ENCODE results near the gene SPIN1.

Gene SPIN1

DNA sequence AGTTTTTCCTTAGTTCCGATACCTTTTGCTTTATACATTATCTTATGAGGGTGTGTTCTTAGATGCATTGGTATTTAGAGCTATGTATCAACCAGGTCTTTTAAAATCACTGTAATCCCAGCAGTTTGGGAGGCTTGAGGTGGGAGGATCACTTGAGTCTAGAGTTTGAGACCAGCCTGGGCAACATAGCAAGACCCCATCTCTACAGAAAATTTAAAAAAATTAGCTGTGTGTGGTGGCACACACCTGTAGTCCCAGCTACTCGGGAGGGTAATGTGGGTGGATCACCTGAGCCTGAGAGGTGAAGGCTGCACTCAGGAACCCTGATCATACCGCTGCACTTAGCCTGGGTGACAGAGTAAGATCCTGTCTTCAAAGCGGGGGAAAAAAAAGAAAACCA is 15.1 kb downstream of the SPIN1 start:
- Mint-ChIP-seq H3K4me1 (ENCODE audit: low read depth) (peaks cover 5% of the 10 kb centered on the region), H3K4me3 (no peak overlapping the region), H3K36me3 (ENCODE audit: low read depth) (peaks cover 8% of the 10 kb centered on the region), H3K9me3 (peaks cover 6% of the 10 kb centered on the region), H3K27ac (no peak overlapping the region), H3K27me3 (no peaks in the 10 kb centered on the region)

DNA sequence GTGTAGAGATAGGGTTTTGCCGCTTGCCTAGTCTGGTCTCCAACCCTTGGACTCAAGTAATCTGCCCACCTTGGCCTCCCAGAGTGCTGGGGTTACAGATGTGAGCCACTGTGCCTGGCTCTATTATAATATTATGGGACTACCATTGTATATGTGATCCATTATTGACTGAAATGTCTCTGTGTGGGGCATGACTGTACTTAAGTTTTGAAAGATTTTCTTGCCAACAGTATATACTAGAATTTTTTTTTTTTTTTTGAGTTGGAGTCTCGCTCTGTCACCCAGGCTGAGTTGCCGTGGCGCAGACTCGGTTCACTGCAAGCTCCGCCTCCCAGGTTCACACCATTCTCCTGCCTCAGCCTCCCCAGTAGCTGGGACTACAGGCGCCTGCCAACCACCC is 17.8 kb downstream of the SPIN1 start:
- peaks cover 14% of the 10 kb centered on the region for H3K9me3 Mint-ChIP-seq
- peaks cover 8% of the 10 kb centered on the region for H3K4me1 Mint-ChIP-seq (ENCODE audit: low read depth)

DNA sequence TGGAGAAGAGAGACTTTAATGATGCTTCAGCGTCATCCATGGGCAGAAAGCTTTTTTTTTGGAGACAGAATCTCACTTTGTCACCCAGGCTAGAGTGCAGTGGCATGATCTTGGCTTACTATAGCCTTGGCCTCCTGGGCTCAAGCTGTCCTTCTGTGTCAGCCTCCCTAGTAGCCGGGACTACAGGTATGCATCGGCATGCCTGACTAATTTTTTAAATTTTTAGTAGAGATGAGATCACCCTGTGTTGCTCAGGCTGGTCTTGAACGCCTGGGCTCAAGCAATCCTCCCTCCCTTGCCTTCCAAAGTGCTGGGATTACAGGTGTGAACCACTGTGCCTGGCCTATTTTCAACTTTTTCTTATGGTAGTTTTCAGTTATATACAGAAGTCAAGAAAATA is 23.2 kb downstream of the SPIN1 start:
- H3K9me3 Mint-ChIP-seq = peaks cover 17% of the 10 kb centered on the region
- H3K27me3 Mint-ChIP-seq = no peaks in the 10 kb centered on the region

More for the DNA sequence above, 17.8 kb downstream of the SPIN1 start:
- Mint-ChIP-seq H3K4me3 (no peak overlapping the region), H3K27me3 (no peaks in the 10 kb centered on the region), H3K36me3 (ENCODE audit: low read depth) (peaks cover 20% of the 10 kb centered on the region), H3K27ac (no peak overlapping the region)

DNA sequence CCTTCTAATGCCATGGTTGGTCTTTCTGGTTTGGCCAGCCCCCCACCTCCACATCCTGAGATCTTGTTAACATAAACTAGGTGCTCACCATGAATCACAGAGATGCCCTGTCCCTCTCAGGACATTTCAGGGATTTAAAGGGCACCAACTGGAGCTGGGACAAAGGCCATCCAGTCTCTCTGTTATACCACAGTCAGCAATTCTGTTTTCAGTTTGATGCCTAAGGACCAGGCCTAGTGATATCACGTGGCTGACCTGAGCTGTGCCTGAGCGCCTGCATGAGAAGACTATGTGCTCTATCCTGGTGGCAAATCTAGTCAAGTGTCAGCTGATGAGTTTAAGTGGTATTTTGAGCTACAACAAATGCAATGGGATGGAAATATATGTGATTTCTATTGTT is 26.1 kb downstream of the SPIN1 start:
- H3K9me3 Mint-ChIP-seq = peaks cover 32% of the 10 kb centered on the region
- peaks cover 65% of the 10 kb centered on the region for H3K36me3 Mint-ChIP-seq (ENCODE audit: low read depth)
- no peak overlapping the region for H3K27ac Mint-ChIP-seq
- H3K4me3 Mint-ChIP-seq = no peak overlapping the region
- H3K4me1 Mint-ChIP-seq (ENCODE audit: low read depth) = peaks cover 25% of the 10 kb centered on the region
- no peaks in the 10 kb centered on the region for H3K27me3 Mint-ChIP-seq

More for the DNA sequence above, 23.2 kb downstream of the SPIN1 start:
- peaks cover 45% of the 10 kb centered on the region for H3K36me3 Mint-ChIP-seq (ENCODE audit: low read depth)
- H3K27ac Mint-ChIP-seq = no peak overlapping the region
- H3K4me3 Mint-ChIP-seq = no peak overlapping the region
- H3K4me1 Mint-ChIP-seq (ENCODE audit: low read depth) = peaks cover 8% of the 10 kb centered on the region

DNA sequence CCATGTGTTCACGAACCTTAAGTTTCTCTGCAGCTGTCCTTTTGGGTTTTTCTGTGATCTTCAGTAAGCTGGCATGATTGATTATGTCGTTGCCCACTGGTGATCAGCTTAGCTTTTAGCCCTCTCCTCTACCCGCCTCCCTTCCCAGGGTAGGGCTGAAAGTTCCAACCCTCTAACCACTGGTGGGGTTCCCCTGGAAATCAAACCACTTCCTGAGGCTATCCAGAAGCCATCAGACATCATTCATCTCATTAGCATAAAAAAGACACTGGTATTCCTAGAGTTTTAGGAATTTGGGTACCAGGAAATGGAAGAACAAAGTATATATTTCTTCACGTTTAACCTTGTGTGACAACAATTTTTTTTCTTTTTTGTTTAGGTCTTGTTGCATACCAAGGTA is 29.8 kb downstream of the SPIN1 start:
- Mint-ChIP-seq H3K27me3 (no peaks in the 10 kb centered on the region), H3K4me3 (no peak overlapping the region), H3K4me1 (ENCODE audit: low read depth) (peaks cover 18% of the 10 kb centered on the region), H3K27ac (no peak overlapping the region), H3K9me3 (peaks cover 31% of the 10 kb centered on the region), H3K36me3 (ENCODE audit: low read depth) (peaks cover 74% of the 10 kb centered on the region)

DNA sequence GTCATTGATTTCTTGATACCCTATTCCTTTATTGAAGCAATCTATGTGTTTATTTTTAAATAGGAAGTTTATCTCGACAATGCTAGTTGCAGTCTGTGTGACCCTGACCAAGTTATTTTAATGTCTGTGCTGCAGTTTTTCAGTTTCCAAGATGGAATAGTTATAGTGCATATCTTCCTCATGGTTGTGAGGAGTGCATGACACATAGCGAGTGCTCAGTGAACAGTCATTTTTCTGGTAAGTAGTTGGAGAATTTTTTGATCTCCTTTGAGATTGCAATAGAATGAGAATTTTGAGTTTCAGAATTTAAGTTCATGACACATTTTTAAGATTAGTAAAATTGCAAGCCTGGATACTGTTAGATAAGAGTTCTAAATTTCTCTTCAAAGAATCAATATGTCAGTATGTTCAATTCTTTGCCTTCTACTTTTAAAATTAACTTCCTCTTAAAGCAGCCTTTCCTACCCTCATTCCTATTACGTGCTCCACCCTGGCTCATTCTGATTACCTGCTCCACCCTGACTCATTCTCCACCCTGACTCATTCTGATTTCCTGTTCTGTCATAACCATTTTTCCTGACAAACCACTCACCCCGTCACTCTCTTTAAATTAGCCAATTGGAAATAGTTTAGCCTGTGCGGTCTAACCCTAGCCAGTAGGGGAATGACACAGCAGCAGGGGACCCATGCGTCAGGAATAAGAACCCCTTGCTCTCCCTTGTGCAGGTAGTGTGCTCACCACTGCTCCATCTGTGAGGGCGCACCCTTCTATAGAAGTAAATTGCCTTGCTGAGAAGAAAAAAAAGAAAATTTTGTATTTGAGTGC is 30.7 kb downstream of the SPIN1 start:
- Mint-ChIP-seq H3K27ac (peak overlapping the region; percentile 83), H3K9me3 (peaks cover 31% of the 10 kb centered on the region)

DNA sequence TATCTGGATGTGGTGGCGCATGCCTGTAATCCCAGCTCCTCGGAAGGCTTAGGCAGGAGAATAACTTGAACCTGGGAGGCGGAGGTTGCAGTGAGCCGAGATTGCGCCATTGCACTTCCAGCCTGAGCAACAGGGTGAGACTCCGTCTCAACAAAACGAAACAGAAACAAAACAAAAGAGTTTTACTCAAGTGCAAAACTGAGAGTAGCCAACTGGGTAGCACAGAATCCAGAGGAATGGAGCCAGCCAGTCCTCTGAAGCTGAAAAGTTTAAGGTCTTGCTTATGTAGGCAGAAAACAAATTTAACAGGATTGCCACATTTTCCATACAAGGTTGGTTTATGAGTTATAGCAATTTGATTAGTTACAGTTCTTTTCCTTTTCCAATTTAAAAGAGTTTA is 32.0 kb downstream of the SPIN1 start:
- Mint-ChIP-seq H3K4me1 (ENCODE audit: low read depth) (peaks cover 18% of the 10 kb centered on the region), H3K27ac (no peak overlapping the region), H3K4me3 (no peak overlapping the region), H3K9me3 (peaks cover 24% of the 10 kb centered on the region), H3K27me3 (no peaks in the 10 kb centered on the region), H3K36me3 (ENCODE audit: low read depth) (peaks cover 69% of the 10 kb centered on the region)

More for the DNA sequence above, 30.7 kb downstream of the SPIN1 start:
- peaks cover 18% of the 10 kb centered on the region for H3K4me1 Mint-ChIP-seq (ENCODE audit: low read depth)
- peaks cover 78% of the 10 kb centered on the region for H3K36me3 Mint-ChIP-seq (ENCODE audit: low read depth)
- no peak overlapping the region for H3K4me3 Mint-ChIP-seq
- H3K27me3 Mint-ChIP-seq = no peaks in the 10 kb centered on the region

DNA sequence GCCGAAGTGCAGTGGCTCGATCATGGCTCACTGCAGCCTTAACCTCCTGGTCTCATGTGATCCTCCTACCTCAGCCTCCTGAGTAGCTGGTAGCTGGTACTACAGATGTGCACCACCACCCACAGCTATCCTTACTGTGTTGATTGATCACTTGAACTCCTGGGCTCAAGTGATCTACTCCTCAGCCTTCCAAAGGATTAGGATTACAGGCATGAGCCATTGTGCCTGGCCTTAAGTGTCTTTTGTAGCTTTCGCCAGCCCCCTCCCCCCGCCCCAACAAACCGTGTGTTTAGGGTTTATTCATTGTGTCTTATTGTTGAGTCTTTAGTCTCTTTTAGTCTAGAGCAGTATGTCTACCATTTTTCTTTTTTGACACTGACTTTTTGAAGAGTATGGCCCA is 33.1 kb downstream of the SPIN1 start:
- H3K4me1 Mint-ChIP-seq (ENCODE audit: low read depth) = peaks cover 18% of the 10 kb centered on the region
- no peaks in the 10 kb centered on the region for H3K27me3 Mint-ChIP-seq
- no peak overlapping the region for H3K4me3 Mint-ChIP-seq
- H3K36me3 Mint-ChIP-seq (ENCODE audit: low read depth) = peaks cover 67% of the 10 kb centered on the region
- no peak overlapping the region for H3K27ac Mint-ChIP-seq
- peaks cover 24% of the 10 kb centered on the region for H3K9me3 Mint-ChIP-seq

DNA sequence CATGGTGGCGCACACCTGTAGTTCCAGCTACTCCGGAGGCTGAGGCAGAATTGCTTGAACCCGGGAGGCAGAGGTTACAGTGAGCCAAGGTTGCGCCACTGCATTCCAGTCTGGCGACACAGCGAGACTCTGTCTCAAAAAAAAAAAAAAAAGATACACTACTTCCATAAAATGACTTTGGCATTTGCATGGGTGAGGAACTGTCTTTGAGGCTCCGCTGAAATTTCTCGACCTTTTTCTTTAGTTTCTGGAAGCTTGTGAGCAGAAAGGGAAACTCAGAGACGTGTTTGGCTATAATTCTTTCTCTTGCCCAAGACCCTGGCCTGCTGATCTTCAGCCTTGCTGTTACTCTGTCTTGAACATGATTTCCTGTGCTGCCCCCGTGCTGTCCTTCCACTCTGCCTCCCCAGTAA is 37.3 kb downstream of the SPIN1 start:
- Mint-ChIP-seq H3K9me3 (peaks cover 8% of the 10 kb centered on the region), H3K36me3 (ENCODE audit: low read depth) (peaks cover 36% of the 10 kb centered on the region), H3K4me3 (no peak overlapping the region), H3K4me1 (ENCODE audit: low read depth) (no peaks in the 10 kb centered on the region), H3K27ac (no peak overlapping the region), H3K27me3 (no peaks in the 10 kb centered on the region)

DNA sequence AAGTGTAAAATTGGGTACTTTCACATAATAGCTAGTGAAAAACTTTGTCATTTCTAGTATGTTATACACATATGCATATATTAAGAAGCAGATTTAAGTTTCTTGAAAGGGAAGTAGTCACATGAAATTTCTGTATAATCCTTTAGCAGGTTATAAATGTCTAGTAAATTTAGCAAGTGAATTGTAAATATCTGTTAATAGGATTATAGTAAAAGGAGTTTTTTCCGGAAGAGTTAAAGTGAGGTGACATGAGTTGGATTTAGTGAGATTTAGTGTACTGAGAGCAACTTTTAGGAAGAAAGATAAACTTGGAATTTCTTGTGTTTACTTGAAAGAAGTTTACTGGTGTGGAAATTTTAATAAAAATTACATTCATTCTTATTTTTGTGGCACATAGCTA is 38.4 kb downstream of the SPIN1 start:
- Mint-ChIP-seq H3K9me3 (no peaks in the 10 kb centered on the region), H3K27ac (no peak overlapping the region), H3K4me1 (ENCODE audit: low read depth) (no peaks in the 10 kb centered on the region), H3K4me3 (no peak overlapping the region), H3K36me3 (ENCODE audit: low read depth) (peaks cover 25% of the 10 kb centered on the region), H3K27me3 (no peaks in the 10 kb centered on the region)

DNA sequence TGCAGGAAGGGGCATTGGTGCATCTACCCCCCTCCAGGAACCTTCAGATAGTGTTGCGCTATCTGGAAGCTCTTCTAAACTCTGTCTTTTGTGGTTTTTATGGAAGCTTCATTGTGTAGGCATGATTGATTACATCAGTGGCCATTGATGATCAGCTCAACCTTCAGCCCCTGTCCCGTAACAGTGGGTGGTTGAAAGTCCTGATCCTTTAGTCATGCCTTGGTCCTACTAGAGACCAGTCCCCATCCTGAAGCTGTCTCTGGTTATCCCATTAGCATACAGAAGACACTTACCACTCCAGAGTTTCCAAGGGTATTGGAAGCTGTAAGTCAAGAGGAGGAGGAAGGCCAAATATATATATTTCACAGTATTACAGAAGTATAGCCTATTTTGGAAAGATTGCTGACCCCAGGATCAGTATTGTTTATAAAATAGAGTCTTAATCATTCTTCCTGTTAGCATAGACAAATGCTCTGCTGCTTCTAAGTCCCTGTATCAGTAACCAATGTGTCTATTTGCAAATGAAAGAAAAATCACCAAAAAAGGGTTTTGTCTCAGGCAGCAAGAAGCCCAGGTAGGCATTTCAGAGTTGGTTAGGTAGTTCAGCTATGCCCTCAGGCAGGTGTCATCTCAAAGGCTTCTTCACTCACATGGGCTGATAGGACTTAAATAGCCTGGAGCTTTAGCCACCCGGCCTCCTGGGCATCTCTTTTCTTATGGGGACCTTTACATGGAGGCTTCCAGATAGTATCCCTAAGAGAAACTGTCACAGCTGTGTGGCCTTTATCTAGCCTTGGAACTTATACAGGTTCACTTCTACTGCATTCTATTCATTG is 41.6 kb downstream of the SPIN1 start:
- no peak overlapping the region for H3K27ac Mint-ChIP-seq
- no peaks in the 10 kb centered on the region for H3K9me3 Mint-ChIP-seq
- H3K4me3 Mint-ChIP-seq = no peak overlapping the region
- H3K27me3 Mint-ChIP-seq = no peaks in the 10 kb centered on the region
- peaks cover 32% of the 10 kb centered on the region for H3K36me3 Mint-ChIP-seq (ENCODE audit: low read depth)
- H3K4me1 Mint-ChIP-seq (ENCODE audit: low read depth) = peaks cover 12% of the 10 kb centered on the region

DNA sequence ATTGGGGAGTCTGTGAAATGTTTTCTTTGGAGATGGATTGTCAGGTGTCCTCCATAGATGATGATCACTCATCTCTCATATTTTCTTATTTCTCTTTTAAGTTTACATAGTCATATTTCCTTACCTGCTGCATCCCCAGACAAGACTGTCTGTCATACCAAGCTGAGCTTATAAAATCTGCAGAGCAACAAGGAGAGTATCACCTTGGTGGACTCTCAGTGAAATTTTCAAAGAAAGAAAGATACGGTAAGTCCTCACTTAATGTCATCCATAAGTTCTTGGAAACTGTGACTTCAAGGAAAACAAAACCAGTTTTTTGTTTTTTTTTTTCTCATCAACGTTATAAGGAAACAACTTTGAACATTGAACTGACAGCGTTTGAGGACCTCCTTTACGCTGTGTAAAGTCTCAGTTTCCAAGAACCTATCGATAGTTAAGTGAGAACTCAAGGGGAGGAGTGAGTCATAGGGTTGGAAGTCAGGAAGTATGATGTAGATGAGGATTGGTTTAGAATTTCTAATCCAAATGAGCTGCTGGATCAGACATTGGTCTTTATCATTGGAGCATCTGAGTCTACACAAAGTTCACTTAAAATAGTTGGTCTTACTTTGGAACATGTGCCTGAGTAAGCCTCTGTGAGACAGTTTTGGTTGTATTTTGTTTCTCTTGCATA is 45.5 kb downstream of the SPIN1 start:
- H3K9me3 Mint-ChIP-seq = no peaks in the 10 kb centered on the region
- peak overlapping the region; percentile 27 for H3K27ac Mint-ChIP-seq
- no peak overlapping the region for H3K4me3 Mint-ChIP-seq
- H3K36me3 Mint-ChIP-seq (ENCODE audit: low read depth) = peaks cover 53% of the 10 kb centered on the region
- H3K4me1 Mint-ChIP-seq (ENCODE audit: low read depth) = peaks cover 25% of the 10 kb centered on the region
- no peaks in the 10 kb centered on the region for H3K27me3 Mint-ChIP-seq

DNA sequence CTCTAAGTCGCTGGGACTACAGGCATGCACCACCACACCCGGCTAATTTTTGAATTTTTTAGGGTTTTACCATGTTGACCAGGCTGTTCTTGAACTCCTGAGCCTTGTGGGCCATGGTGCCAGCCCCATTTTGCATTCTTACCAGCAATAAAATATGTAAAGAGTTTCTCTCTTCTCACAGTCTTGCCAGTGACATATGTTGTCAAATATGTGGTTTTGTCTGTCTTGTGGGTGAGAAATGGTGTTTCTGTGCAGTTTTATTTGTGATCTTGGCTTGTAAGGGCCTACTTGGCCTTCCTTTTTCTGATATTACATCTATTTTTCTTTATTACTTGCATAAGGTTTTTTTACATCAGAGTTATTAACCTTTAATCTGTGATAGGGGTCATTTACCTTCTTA is 47.1 kb downstream of the SPIN1 start:
- no peak overlapping the region for H3K4me3 Mint-ChIP-seq
- H3K4me1 Mint-ChIP-seq (ENCODE audit: low read depth) = peaks cover 33% of the 10 kb centered on the region
- H3K9me3 Mint-ChIP-seq = no peaks in the 10 kb centered on the region
- no peaks in the 10 kb centered on the region for H3K27me3 Mint-ChIP-seq
- peak overlapping the region; percentile 4 for H3K27ac Mint-ChIP-seq
- H3K36me3 Mint-ChIP-seq (ENCODE audit: low read depth) = peaks cover 58% of the 10 kb centered on the region

DNA sequence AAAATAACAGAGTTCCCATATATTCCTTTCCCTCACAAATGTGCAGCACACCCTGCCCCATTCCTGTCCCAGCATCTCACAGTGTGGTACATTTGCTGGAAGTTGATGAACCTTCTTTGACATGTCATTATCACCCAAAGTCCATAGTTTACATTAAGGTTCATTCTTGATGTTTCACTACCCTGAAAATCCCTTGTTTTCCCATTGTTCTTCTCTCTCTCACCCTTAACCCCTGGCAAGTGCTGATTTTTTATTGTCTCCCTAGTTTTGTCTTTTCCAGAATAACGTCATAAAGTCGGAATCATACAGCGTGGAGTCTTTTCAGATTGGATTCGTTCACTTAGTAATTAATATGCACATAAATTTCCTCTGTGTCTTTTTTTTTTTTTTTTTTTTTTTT is 48.1 kb downstream of the SPIN1 start:
- Mint-ChIP-seq H3K27me3 (no peaks in the 10 kb centered on the region), H3K9me3 (no peaks in the 10 kb centered on the region), H3K4me1 (ENCODE audit: low read depth) (peaks cover 33% of the 10 kb centered on the region), H3K36me3 (ENCODE audit: low read depth) (peaks cover 61% of the 10 kb centered on the region), H3K4me3 (no peak overlapping the region), H3K27ac (no peak overlapping the region)

All from stimulated activated naive CD8-positive, alpha-beta T cell treated with anti-CD3 and anti-CD28 coated beads, Interleukin-15, Interleukin-2, amounts not matched to agents 100 ng/mL and 50 ng/mL, for 24 hours (primary cell).